ENCODE data around the gene MYH8. TPM values are rescaled to one million over a fixed set of nuclear protein-coding genes. Genes with fewer than 3 reads are reported as not detected.

The MYH8 gene
- total RNA-seq, 4 donors from 2014 or later = not detected

DNA sequence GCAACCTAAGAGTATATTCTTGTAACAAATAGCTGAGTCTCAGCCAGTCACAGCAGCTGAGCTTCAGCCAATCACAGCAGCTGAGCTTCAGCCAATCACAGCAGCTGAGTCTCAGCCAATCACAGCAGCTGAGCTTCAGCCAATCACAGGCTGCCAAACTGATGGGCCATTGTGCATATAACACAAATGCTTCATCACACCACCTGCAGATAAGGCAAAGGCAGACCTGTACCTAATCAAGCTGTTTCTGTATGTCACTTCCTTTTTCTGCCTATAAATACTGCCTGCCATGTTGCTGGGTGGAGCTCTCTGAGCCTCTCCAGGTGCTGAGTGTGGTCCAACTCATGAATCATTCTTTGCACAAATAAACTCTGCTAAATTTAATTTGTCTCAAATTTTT, 68.9 kb downstream of the MYH8 start:
- Histone ChIP-seq H3K4me1 (no peaks in the 10 kb centered on the region), H3K36me3 (no peaks in the 10 kb centered on the region), H3K4me3 (no peak overlapping the region), H3K27me3 (no peaks in the 10 kb centered on the region), H3K9me3 (no peaks in the 10 kb centered on the region), H3K27ac (no peak overlapping the region)
- intact Hi-C loops (cut with DNase I; ENCODE audit: low total_unique reads) = no loop called here
- DNase-seq = no peak
- TF ChIP-seq POLR2A (IDR thresholded peaks at IDR 0.05) = no peak
- TF ChIP-seq, protein P1, sequence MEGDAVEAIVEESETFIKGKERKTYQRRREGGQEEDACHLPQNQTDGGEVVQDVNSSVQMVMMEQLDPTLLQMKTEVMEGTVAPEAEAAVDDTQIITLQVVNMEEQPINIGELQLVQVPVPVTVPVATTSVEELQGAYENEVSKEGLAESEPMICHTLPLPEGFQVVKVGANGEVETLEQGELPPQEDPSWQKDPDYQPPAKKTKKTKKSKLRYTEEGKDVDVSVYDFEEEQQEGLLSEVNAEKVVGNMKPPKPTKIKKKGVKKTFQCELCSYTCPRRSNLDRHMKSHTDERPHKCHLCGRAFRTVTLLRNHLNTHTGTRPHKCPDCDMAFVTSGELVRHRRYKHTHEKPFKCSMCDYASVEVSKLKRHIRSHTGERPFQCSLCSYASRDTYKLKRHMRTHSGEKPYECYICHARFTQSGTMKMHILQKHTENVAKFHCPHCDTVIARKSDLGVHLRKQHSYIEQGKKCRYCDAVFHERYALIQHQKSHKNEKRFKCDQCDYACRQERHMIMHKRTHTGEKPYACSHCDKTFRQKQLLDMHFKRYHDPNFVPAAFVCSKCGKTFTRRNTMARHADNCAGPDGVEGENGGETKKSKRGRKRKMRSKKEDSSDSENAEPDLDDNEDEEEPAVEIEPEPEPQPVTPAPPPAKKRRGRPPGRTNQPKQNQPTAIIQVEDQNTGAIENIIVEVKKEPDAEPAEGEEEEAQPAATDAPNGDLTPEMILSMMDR (IDR thresholded peaks at IDR 0.05) = no peak

DNA sequence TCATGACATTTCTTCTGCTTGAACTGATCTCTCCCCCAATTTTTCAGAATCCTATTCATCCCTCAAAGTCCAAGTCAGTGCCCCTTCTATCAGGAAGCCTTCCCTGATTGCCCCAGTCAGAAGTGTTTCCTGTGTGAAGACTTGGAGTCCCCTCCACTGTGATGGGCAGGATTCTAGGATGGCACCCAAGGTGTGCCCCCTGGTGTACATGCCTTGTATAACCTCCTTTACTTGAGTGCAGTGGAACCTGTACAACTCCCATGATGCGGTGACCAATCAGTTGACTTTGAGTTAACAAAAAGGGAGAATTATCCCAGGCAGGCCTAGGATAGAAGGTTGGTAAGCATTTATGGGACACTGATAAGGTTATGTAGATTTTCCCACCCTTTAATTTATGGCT, 72.3 kb downstream of the MYH8 start:
- no peak for TF ChIP-seq POLR2A (IDR thresholded peaks at IDR 0.05)
- TF ChIP-seq, protein P1 (IDR thresholded peaks at IDR 0.05) = no peak
- no peaks in the 10 kb centered on the region for H3K9me3 ChIP-seq
- no peak overlapping the region for H3K4me3 ChIP-seq
- H3K27ac ChIP-seq = no peak overlapping the region
- DNase-seq = no peak
- H3K27me3 ChIP-seq = no peaks in the 10 kb centered on the region
- no peaks in the 10 kb centered on the region for H3K4me1 ChIP-seq
- H3K36me3 ChIP-seq = no peaks in the 10 kb centered on the region
- intact Hi-C loops (cut with DNase I; ENCODE audit: low total_unique reads) = no loop called here

DNA sequence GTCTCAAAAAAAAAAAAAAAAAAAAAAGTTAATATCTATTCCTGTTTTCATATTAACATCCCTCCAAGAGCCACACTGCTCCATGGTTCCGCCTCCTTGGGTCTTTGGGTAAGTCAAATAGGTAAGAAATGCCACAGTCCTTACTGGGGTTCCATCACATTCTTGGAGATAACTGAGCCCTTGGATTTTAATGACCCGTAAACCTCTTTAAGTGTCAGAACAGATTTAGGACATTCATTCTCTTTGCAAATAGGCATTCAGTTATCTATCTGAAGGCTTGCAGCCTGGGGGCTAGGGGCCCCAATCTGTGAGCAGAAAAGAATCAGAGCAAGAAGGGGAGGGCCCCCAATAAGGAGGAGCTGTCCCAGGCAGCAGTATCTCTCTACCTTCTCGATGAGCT, 76.9 kb downstream of the MYH8 start:
- TF ChIP-seq, protein P1 (IDR thresholded peaks at IDR 0.05) = no peak
- TF ChIP-seq POLR2A (IDR thresholded peaks at IDR 0.05) = no peak
- intact Hi-C loops (cut with DNase I; ENCODE audit: low total_unique reads) = no loop called here
- no peak for DNase-seq
- Histone ChIP-seq H3K27me3 (no peaks in the 10 kb centered on the region), H3K27ac (no peak overlapping the region), H3K36me3 (no peaks in the 10 kb centered on the region), H3K9me3 (no peaks in the 10 kb centered on the region), H3K4me1 (no peaks in the 10 kb centered on the region), H3K4me3 (no peak overlapping the region)

Other genes starting within 250 kb of the MYH8 start
- 10 to 100 TPM; 12.8 to 95.9 (median 40.8) TPM for gene GAS7, start 223.3 kb downstream of the MYH8 start, total RNA-seq
- gene MYH13, start 48.9 kb downstream of the MYH8 start, total RNA-seq = not detected
- not detected for gene MYH4, start 47.6 kb upstream of the MYH8 start, total RNA-seq
- gene MYH1, start 96.6 kb upstream of the MYH8 start, total RNA-seq = under 1 TPM in 1 of 4 donors, not detected in 3; under 0.01 TPM
- 1 to 10 TPM in 1 of 4 donors, under 1 TPM in 1, not detected in 2; 0.35 to 2.0 TPM for gene MYH2, start 127.7 kb upstream of the MYH8 start, total RNA-seq
- 10 to 100 TPM in 1 of 4 donors, 1 to 10 TPM in 2, under 1 TPM in 1; under 0.01 to 11.9 (median 3.1) TPM for gene MYH3, start 235.4 kb upstream of the MYH8 start, total RNA-seq

Measured in uterus (tissue), 4 donors.